WTC11 (cell line): ENCODE data around the gene MAP3K14.

Experiments
- ETV6 ChIP-seq: sonication (generic); formaldehyde crosslinking; IDR thresholded peaks from 2 replicates; pipeline ENCODE4 v1.8.1; 2022; ENCODE audit warnings: mild to moderate bottlenecking, missing genetic modification reagents
- JUN ChIP-seq: sonication (generic); formaldehyde crosslinking; IDR thresholded peaks from 2 replicates; pipeline ENCODE4 v1.8.0; 2023; ENCODE audit warnings: mild to moderate bottlenecking, missing genetic modification reagents
- NR1H2 ChIP-seq: sonication (generic); formaldehyde crosslinking; IDR thresholded peaks from 2 replicates; pipeline ENCODE4 v1.9.0; 2021; ENCODE audit warnings: mild to moderate bottlenecking, moderate library complexity, missing genetic modification reagents
- TF ChIP-seq, protein P1 (sequence below): fragments of 200-600 bp; IDR thresholded peaks from 2 replicates; pipeline ENCODE4 v1.8.0; 2022; ENCODE audit warnings: antibody characterized with exemption
- TF ChIP-seq, protein P2 (sequence below): sonication (generic); formaldehyde crosslinking; conservative IDR thresholded peaks from 2 replicates; pipeline ENCODE4 v1.8.1; 2022; ENCODE audit warnings: mild to moderate bottlenecking, missing genetic modification reagents

- TF ChIP-seq NR1H2 (CRISPR knock-in tag): no peak
- no peak for TF ChIP-seq ETV6 (CRISPR knock-in tag)
- TF ChIP-seq, protein P1, sequence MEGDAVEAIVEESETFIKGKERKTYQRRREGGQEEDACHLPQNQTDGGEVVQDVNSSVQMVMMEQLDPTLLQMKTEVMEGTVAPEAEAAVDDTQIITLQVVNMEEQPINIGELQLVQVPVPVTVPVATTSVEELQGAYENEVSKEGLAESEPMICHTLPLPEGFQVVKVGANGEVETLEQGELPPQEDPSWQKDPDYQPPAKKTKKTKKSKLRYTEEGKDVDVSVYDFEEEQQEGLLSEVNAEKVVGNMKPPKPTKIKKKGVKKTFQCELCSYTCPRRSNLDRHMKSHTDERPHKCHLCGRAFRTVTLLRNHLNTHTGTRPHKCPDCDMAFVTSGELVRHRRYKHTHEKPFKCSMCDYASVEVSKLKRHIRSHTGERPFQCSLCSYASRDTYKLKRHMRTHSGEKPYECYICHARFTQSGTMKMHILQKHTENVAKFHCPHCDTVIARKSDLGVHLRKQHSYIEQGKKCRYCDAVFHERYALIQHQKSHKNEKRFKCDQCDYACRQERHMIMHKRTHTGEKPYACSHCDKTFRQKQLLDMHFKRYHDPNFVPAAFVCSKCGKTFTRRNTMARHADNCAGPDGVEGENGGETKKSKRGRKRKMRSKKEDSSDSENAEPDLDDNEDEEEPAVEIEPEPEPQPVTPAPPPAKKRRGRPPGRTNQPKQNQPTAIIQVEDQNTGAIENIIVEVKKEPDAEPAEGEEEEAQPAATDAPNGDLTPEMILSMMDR: no peak
- TF ChIP-seq, protein P2, sequence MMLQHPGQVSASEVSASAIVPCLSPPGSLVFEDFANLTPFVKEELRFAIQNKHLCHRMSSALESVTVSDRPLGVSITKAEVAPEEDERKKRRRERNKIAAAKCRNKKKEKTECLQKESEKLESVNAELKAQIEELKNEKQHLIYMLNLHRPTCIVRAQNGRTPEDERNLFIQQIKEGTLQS (CRISPR knock-in tag): no peak
- TF ChIP-seq JUN: no peak
Observed at GRCh38 chr17:45309400-45309799, 7.4 kb downstream of the MAP3K14 start.
